ENCODE results near the gene COX14.

GRCh38 chr12:50101663-50102062, 10.4 kb upstream of the COX14 start:
- TF ChIP-seq CTCF (IDR thresholded peaks at IDR 0.05; ENCODE audit: low read depth, low read length, missing input control): peak; percentile 73
- peak; percentile 32 to 39 for TF ChIP-seq JUND (IDR thresholded peaks at IDR 0.05)
- peak; percentile 39 for TF ChIP-seq ZBTB33 (IDR thresholded peaks at IDR 0.05)

Measured in liver (tissue), 3 donors.